Lower lobe of right lung (tissue), 2 donors: Measurements from ENCODE around the gene B3GALNT1. TPM values are rescaled to one million over a fixed set of nuclear protein-coding genes. Genes with fewer than 3 reads are reported as not detected.

ENCODE experiments used
- ATAC-seq, 2 donors: fragments of 200-7000 bp; cut with Tn5 transposase; one replicate each; pipeline ENCODE4 v1.9.1; 2020 to 2022; ENCODE audit warnings: mild to moderate bottlenecking in 2 of 2, moderate library complexity in 2 of 2
- DNase-seq: peaks from one replicate; pipeline ENCODE4 v3.0.0-alpha.2; 2020
- H3K27ac ChIP-seq: fragments of 200-600 bp; one replicate; pipeline ENCODE4 v1.8.0; 2022
- H3K27me3 ChIP-seq: fragments of 200-600 bp; one replicate; pipeline ENCODE4 v1.8.0; 2022; ENCODE audit warnings: low read depth
- H3K36me3 ChIP-seq: fragments of 200-600 bp; one replicate; pipeline ENCODE4 v1.8.0; 2022; ENCODE audit warnings: mild to moderate bottlenecking
- H3K4me1 ChIP-seq: fragments of 200-600 bp; one replicate; pipeline ENCODE4 v1.8.0; 2022
- H3K4me3 ChIP-seq: fragments of 200-600 bp; one replicate; pipeline ENCODE4 v1.8.0; 2022; ENCODE audit warnings: mild to moderate bottlenecking
- H3K9me3 ChIP-seq: fragments of 200-600 bp; one replicate; pipeline ENCODE4 v1.8.0; 2022
- CTCF ChIP-seq: fragments of 200-600 bp; IDR thresholded peaks from one replicate; pipeline ENCODE4 v1.8.0; 2022; ENCODE audit warnings: antibody characterized with exemption, mild to moderate bottlenecking
- intact Hi-C: fragments of 100-400 bp; cut with DNase I; formaldehyde crosslinking; loops from one replicate; pipeline ENCODE4 v1.11.0; 2022
- total RNA-seq: library from RNA; stranded (reverse); fragmentation: NEBNext Ultra II Directional; extraction: Animal tissue kit (Norgen Biotek cat#: 25700); gene quantifications from one replicate; pipeline ENCODE4 v1.2.1, GENCODE V29; 2021
- donor health status: DM: no; HTN: yes; CAD: no; lungs with severe emphysema.

Gene B3GALNT1
- total RNA-seq, 1 donor from 2014 or later: 25.8 TPM

GRCh38 chr3:161142486-161142885 is 37.3 kb upstream of the B3GALNT1 start:
- ATAC-seq (no peak), DNase-seq (no peak)
- Histone ChIP-seq H3K27me3 (no peaks in the 10 kb centered on the region), H3K4me1 (no peaks in the 10 kb centered on the region), H3K4me3 (no peak overlapping the region), H3K9me3 (no peaks in the 10 kb centered on the region), H3K36me3 (no peaks in the 10 kb centered on the region), H3K27ac (no peak overlapping the region)
- TF ChIP-seq CTCF: no peak
- intact Hi-C loops: no loop called here

DNA sequence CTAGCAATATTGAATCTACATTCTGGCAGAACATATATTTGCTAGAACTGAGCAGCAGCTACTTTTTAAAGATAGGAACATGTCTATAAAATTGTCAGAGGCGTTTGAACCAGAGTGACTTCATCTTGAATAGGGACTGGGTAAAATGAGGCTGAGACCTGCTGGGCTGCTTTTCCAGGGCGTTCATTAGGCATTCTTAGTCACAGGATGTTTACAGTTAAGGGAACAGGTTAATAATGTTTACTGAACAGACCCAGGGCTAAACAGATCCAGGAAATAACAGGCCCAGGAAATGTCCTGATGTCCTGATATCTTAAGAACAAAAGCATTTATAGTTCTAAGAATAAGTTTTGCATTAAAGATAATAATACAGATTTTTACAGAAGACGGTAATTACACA is 34.5 kb upstream of the B3GALNT1 start:
- DNase-seq (no peak), ATAC-seq (no peak)
- no peak overlapping the region for H3K4me3 ChIP-seq
- H3K36me3 ChIP-seq: no peaks in the 10 kb centered on the region
- H3K9me3 ChIP-seq: no peaks in the 10 kb centered on the region
- H3K4me1 ChIP-seq: no peaks in the 10 kb centered on the region
- H3K27me3 ChIP-seq: no peaks in the 10 kb centered on the region
- H3K27ac ChIP-seq: peak overlapping the region; percentile 53
- no peak for TF ChIP-seq CTCF
- intact Hi-C loops: no loop called here

GRCh38 chr3:161137260-161137659 is 32.1 kb upstream of the B3GALNT1 start:
- intact Hi-C loops: no loop called here
- no peak overlapping the region for H3K27ac ChIP-seq

DNA sequence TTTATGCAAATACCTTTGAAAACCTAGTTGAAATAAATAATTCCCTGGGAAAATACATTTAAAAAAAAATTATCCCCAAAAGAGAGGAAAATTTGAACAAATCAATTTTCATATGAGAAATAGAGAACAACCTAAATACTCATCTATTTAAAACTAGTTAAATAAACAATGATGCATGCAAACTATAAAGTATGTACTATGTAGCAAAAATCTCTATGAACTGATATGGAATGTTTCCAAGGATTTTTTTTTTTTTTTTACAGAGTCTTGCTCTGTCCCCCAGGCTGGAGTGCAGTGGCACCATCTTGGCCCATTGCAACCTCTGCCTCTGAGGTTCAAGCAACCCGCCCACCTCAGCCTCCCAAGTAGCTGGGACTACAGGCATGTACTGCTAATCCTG is 27.2 kb upstream of the B3GALNT1 start:
- intact Hi-C loops: no loop called here
- Histone ChIP-seq H3K27ac (no peak overlapping the region), H3K9me3 (no peaks in the 10 kb centered on the region), H3K27me3 (no peaks in the 10 kb centered on the region), H3K36me3 (no peaks in the 10 kb centered on the region), H3K4me3 (no peak overlapping the region), H3K4me1 (no peaks in the 10 kb centered on the region)
- no peak for ATAC-seq
- DNase-seq: no peak
- TF ChIP-seq CTCF: no peak

More at GRCh38 chr3:161137260-161137659, 32.1 kb upstream of the B3GALNT1 start:
- no peak overlapping the region for H3K4me3 ChIP-seq
- ATAC-seq: no peak
- H3K27me3 ChIP-seq: no peaks in the 10 kb centered on the region
- H3K4me1 ChIP-seq: no peaks in the 10 kb centered on the region
- H3K36me3 ChIP-seq: no peaks in the 10 kb centered on the region
- no peak for TF ChIP-seq CTCF
- no peaks in the 10 kb centered on the region for H3K9me3 ChIP-seq
- DNase-seq: no peak

- Histone ChIP-seq H3K4me3 (no peak overlapping the region), H3K27ac (no peak overlapping the region), H3K27me3 (no peaks in the 10 kb centered on the region), H3K4me1 (no peaks in the 10 kb centered on the region), H3K36me3 (no peaks in the 10 kb centered on the region), H3K9me3 (peaks cover 31% of the 10 kb centered on the region)
- no peak for ATAC-seq
- intact Hi-C loops: no loop called here
- no peak for TF ChIP-seq CTCF
- no peak for DNase-seq
These were observed 21.3 kb upstream of the B3GALNT1 start for GRCh38 chr3:161126495-161126894.

DNA sequence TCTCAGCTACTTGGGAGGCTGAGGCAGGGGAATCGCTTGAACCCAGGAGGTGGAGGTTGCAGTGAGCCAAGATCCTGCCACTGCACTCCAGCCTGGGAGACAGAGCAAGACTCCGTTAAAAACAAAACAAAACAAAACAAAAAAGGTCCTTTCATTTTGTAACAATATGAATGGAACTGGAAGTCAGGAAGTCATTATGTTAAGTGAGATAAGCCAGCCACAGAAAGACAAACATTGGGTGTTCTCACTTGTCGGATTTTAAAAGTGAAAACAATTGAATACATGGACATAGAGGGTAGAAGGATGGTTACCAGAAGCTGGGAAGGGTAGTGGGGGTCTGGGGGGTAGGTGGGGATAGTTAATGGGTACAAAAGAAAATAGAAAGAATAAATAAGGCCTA is 12.5 kb upstream of the B3GALNT1 start:
- H3K4me1 ChIP-seq: no peaks in the 10 kb centered on the region
- H3K4me3 ChIP-seq: no peak overlapping the region
- peaks cover 32% of the 10 kb centered on the region for H3K9me3 ChIP-seq
- DNase-seq: no peak
- H3K27me3 ChIP-seq: no peaks in the 10 kb centered on the region
- no peaks in the 10 kb centered on the region for H3K36me3 ChIP-seq
- TF ChIP-seq CTCF: no peak
- no peak overlapping the region for H3K27ac ChIP-seq
- intact Hi-C loops: no loop called here
- no peak for ATAC-seq
